IMR-90 (cell line): Measurements from ENCODE around the gene ZACN.

Source experiments
- MAFK ChIP-seq: IDR thresholded peaks from 2 replicates; pipeline ENCODE4 v1.6.1; 2012; ENCODE audit warnings: low read depth, low read length, improper control_type of control experiment
- TF ChIP-seq, protein P1 (sequence below): conservative IDR thresholded peaks from 2 replicates; pipeline ENCODE4 v1.5.1; 2012; ENCODE audit warnings: mild to moderate bottlenecking, low read depth, low read length, improper control_type of control experiment

DNA sequence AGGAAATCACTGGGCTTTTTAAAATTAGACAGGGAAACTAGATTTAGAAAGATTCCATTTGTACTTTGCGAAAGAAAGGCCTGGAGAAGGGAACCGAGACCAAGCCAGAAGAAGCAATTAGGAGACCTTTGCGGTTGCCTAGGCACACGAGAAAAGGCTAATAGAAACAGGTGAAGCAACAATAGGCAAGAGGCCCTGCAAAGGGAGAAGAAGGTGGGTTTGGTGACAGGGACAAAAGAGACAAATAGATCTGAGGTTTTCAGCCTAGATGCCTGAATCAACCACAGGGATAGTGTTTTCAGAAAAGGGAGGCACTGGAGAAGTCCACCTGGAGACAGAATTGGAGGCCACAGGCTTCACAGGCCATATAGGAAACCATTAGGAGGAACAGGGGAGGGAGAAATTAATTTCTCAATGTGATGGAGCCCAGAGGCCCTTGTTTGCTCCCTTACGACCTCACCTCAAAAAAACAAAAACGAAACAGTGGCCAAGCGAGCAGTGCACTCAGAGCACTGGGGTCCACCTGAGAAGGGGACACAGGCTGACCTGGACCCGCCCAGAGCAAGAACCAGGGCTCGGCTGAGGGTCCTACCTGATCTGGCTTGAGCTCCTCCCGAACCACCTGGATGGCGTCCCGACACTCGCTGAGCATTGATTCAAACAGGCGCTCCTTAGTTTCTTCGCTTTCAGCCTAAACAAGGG, 29.0 kb upstream of the ZACN start:
- TF ChIP-seq, protein P1, sequence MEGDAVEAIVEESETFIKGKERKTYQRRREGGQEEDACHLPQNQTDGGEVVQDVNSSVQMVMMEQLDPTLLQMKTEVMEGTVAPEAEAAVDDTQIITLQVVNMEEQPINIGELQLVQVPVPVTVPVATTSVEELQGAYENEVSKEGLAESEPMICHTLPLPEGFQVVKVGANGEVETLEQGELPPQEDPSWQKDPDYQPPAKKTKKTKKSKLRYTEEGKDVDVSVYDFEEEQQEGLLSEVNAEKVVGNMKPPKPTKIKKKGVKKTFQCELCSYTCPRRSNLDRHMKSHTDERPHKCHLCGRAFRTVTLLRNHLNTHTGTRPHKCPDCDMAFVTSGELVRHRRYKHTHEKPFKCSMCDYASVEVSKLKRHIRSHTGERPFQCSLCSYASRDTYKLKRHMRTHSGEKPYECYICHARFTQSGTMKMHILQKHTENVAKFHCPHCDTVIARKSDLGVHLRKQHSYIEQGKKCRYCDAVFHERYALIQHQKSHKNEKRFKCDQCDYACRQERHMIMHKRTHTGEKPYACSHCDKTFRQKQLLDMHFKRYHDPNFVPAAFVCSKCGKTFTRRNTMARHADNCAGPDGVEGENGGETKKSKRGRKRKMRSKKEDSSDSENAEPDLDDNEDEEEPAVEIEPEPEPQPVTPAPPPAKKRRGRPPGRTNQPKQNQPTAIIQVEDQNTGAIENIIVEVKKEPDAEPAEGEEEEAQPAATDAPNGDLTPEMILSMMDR: no peak
- no peak for TF ChIP-seq MAFK
